T1000 (cell line): ENCODE measurements around the gene TMEM114.
A peak's percentile ranks its signal among the peaks of the same experiment; 100 is the strongest.

Source experiments
- DNase-seq: peaks from one replicate; lab custom pipeline; 2025; ENCODE audit warnings: mixed read lengths; lab: John Stamatoyannopoulos, UW

The TMEM114 gene

GRCh38 chr16:8589900-8590688, at the start of gene TMEM114:
Gene TMEM114 (minus strand): TSS chr16:8590511. CDS start chr16:8589838, 673 bp downstream.
- DNase-seq: no peak

GRCh38 chr16:8639694-8640093, 49.4 kb upstream of the TMEM114 start:
- DNase-seq: no peak

- no peak for DNase-seq
These were observed 44.9 kb upstream of the TMEM114 start for GRCh38 chr16:8634991-8635736.

- DNase-seq: no peak
These were observed 42.4 kb upstream of the TMEM114 start for GRCh38 chr16:8632675-8633182.

GRCh38 chr16:8631818-8632465, 41.6 kb upstream of the TMEM114 start:
- no peak for DNase-seq

GRCh38 chr16:8631373-8631772, 41.1 kb upstream of the TMEM114 start:
- DNase-seq: no peak

GRCh38 chr16:8630255-8630953, 40.1 kb upstream of the TMEM114 start:
- no peak for DNase-seq

- no peak for DNase-seq
These were observed 38.8 kb upstream of the TMEM114 start for GRCh38 chr16:8628981-8629725.

- DNase-seq: no peak
These were observed 37.1 kb upstream of the TMEM114 start for GRCh38 chr16:8627456-8627855.

GRCh38 chr16:8626946-8627345, 36.6 kb upstream of the TMEM114 start:
- DNase-seq: no peak

- no peak for DNase-seq
These were observed 35.3 kb upstream of the TMEM114 start for GRCh38 chr16:8625491-8626087.

GRCh38 chr16:8623634-8624033, 33.3 kb upstream of the TMEM114 start:
- no peak for DNase-seq

- DNase-seq: no peak
These were observed 32.0 kb upstream of the TMEM114 start for GRCh38 chr16:8622315-8622656.

- peak; percentile 85 for DNase-seq
These were observed 31.4 kb upstream of the TMEM114 start, which contains the start of gene METTL22 for GRCh38 chr16:8621572-8622314. Gene METTL22 (plus strand): TSS chr16:8621698. CDS start chr16:8625666, 3,968 bp downstream.

GRCh38 chr16:8621222-8621571, 30.9 kb upstream of the TMEM114 start:
- DNase-seq: no peak

- DNase-seq: no peak
These were observed 30.2 kb upstream of the TMEM114 start for GRCh38 chr16:8620535-8620934.

GRCh38 chr16:8619671-8620370, 29.5 kb upstream of the TMEM114 start:
- DNase-seq: no peak

GRCh38 chr16:8614435-8615029, 24.2 kb upstream of the TMEM114 start:
- no peak for DNase-seq
